ENCODE measurements around the gene RSPH6A. TPM values are rescaled to one million over a fixed set of nuclear protein-coding genes. Genes with fewer than 3 reads are reported as not detected.
"Not testable (repeated sequence)": the region's sequence is repeated elsewhere in the genome, so short reads cannot be mapped to it uniquely, and the experiment has no call there.

RSPH6A gene
- total RNA-seq, 4 donors from 2014 or later = 1.1 TPM; not detected in 3

GRCh38 chr19:45800070-45800553 lies 15.0 kb downstream of the RSPH6A start:
- no peak overlapping the region for H3K4me3 ChIP-seq
- H3K36me3 ChIP-seq = no peaks in the 10 kb centered on the region
- in situ Hi-C loops (cut with MboI; ENCODE audit: low pct_ligation_motif_present in 1 of 4, low pct_unique_long_range_greater_than_20kb in 1 of 4, low sequenced_read_pairs in 3 of 4) (no loop called here), intact Hi-C loops (cut with DNase I; ENCODE audit: low total_unique reads) (no loop called here)
- H3K27me3 ChIP-seq = peaks cover 5% of the 10 kb centered on the region
- no peak for DNase-seq
- WGBS, 2 donors (ENCODE audit: low coverage in 1 of 2) = 88% methylated on average over 7 of the region's 8 CpGs; no CpG with 5 or more reads in 1 of the 2 donors
- no peaks in the 10 kb centered on the region for H3K9me3 ChIP-seq
- no peak for TF ChIP-seq EP300 (IDR thresholded peaks at IDR 0.05; ENCODE audit: low read depth)
- TF ChIP-seq CTCF (IDR thresholded peaks at IDR 0.05) = no peak
- no peak for TF ChIP-seq POLR2AphosphoS5 (IDR thresholded peaks at IDR 0.05)
- TF ChIP-seq POLR2A (IDR thresholded peaks at IDR 0.05) = no peak
- no peak overlapping the region for H3K27ac ChIP-seq
- H3K4me1 ChIP-seq = peaks cover 0 to 8% (median 5%) of the 10 kb centered on the region in 4 donors

GRCh38 chr19:45799541-45799940 lies 15.6 kb downstream of the RSPH6A start:
- H3K4me3 ChIP-seq; H3K36me3 ChIP-seq; intact Hi-C loops (cut with DNase I; ENCODE audit: low total_unique reads); H3K27ac ChIP-seq; in situ Hi-C loops (cut with MboI; ENCODE audit: low pct_ligation_motif_present in 1 of 4, low pct_unique_long_range_greater_than_20kb in 1 of 4, low sequenced_read_pairs in 3 of 4); H3K9me3 ChIP-seq; DNase-seq; H3K4me1 ChIP-seq; H3K27me3 ChIP-seq: not testable (repeated sequence)
- 80 to 87% methylated on average over 1 to 5 of the region's 5 CpGs for WGBS, 2 donors (ENCODE audit: low coverage in 1 of 2)

- peak; percentile 62 for DNase-seq
- in situ Hi-C loops (cut with MboI; ENCODE audit: low pct_ligation_motif_present in 1 of 4, low pct_unique_long_range_greater_than_20kb in 1 of 4, low sequenced_read_pairs in 3 of 4) = no loop called here
These were observed 16.1 kb downstream of the RSPH6A start for GRCh38 chr19:45798995-45799517.

GRCh38 chr19:45794627-45795026 lies 20.5 kb downstream of the RSPH6A start:
- H3K36me3 ChIP-seq = peaks cover 0 to under 1% (median 0%) of the 10 kb centered on the region in 4 donors
- no peaks in the 10 kb centered on the region for H3K9me3 ChIP-seq
- H3K27ac ChIP-seq = no peak overlapping the region
- intact Hi-C loops (cut with DNase I; ENCODE audit: low total_unique reads) = no loop called here
- peaks cover 16 to 33% (median 21%) of the 10 kb centered on the region in 4 donors for H3K4me1 ChIP-seq
- no peak for TF ChIP-seq POLR2A (IDR thresholded peaks at IDR 0.05)
- TF ChIP-seq EP300 (IDR thresholded peaks at IDR 0.05; ENCODE audit: low read depth) = no peak
- no peak for TF ChIP-seq CTCF (IDR thresholded peaks at IDR 0.05)
- TF ChIP-seq POLR2AphosphoS5 (IDR thresholded peaks at IDR 0.05) = no peak
- in situ Hi-C loops (cut with MboI; ENCODE audit: low pct_ligation_motif_present in 1 of 4, low pct_unique_long_range_greater_than_20kb in 1 of 4, low sequenced_read_pairs in 3 of 4) = no loop called here
- H3K27me3 ChIP-seq = peaks cover 4% of the 10 kb centered on the region
- no peak overlapping the region for H3K4me3 ChIP-seq
- WGBS, 2 donors (ENCODE audit: low coverage in 1 of 2) = 63 to 88% methylated on average over 1 to 2 of the region's 2 CpGs
- DNase-seq = no peak

More at GRCh38 chr19:45798995-45799517, 16.1 kb downstream of the RSPH6A start:
- intact Hi-C loops (cut with DNase I; ENCODE audit: low total_unique reads) = no loop called here
- no peak overlapping the region for H3K27ac ChIP-seq
- peaks cover 9% of the 10 kb centered on the region for H3K27me3 ChIP-seq
- TF ChIP-seq CTCF (IDR thresholded peaks at IDR 0.05) (peak; percentile 82 to 92 (median 87)), POLR2AphosphoS5 (IDR thresholded peaks at IDR 0.05) (no peak)
- H3K4me1 ChIP-seq = peaks cover 0 to 8% (median 5%) of the 10 kb centered on the region in 4 donors
- H3K9me3 ChIP-seq = no peaks in the 10 kb centered on the region
- H3K4me3 ChIP-seq = no peak overlapping the region
- 0 to 7% methylated on average over 2 to 10 of the region's 10 CpGs for WGBS, 2 donors (ENCODE audit: low coverage in 1 of 2)
- H3K36me3 ChIP-seq = no peaks in the 10 kb centered on the region

- intact Hi-C loops (cut with DNase I; ENCODE audit: low total_unique reads) = no loop called here
- peaks cover 4% of the 10 kb centered on the region for H3K27me3 ChIP-seq
- H3K4me1 ChIP-seq = peaks cover 14 to 27% (median 18%) of the 10 kb centered on the region in 4 donors
- peaks cover 0 to 5% (median 0%) of the 10 kb centered on the region in 4 donors for H3K36me3 ChIP-seq
- no peaks in the 10 kb centered on the region for H3K9me3 ChIP-seq
- TF ChIP-seq EP300 (IDR thresholded peaks at IDR 0.05; ENCODE audit: low read depth) (no peak), POLR2A (IDR thresholded peaks at IDR 0.05) (no peak), CTCF (IDR thresholded peaks at IDR 0.05) (no peak), POLR2AphosphoS5 (IDR thresholded peaks at IDR 0.05) (no peak)
- 51% methylated on average over 4 to 6 of the region's 6 CpGs for WGBS, 2 donors (ENCODE audit: low coverage in 1 of 2)
- no peak overlapping the region for H3K27ac ChIP-seq
- no peak overlapping the region for H3K4me3 ChIP-seq
- no peak for DNase-seq
- in situ Hi-C loops (cut with MboI; ENCODE audit: low pct_ligation_motif_present in 1 of 4, low pct_unique_long_range_greater_than_20kb in 1 of 4, low sequenced_read_pairs in 3 of 4) = no loop called here
These were observed 21.2 kb downstream of the RSPH6A start for GRCh38 chr19:45793876-45794275.
